ENCODE results near the gene ZBTB7C.

ZBTB7C gene

GRCh38 chr18:48111587-48111986, 297.6 kb downstream of the ZBTB7C start:
- no peak for DNase-seq (ENCODE audit: low read depth)
- no peak for TF ChIP-seq CTCF (IDR thresholded peaks at IDR 0.05; ENCODE audit: control insufficient read depth, insufficient read depth, low read depth, low read length, missing control alignments)
- H3K4me3 ChIP-seq (ENCODE audit: control insufficient read depth, low read depth, low read length), result no peak overlapping the region

GRCh38 chr18:48110797-48111196, 298.4 kb downstream of the ZBTB7C start:
- H3K4me3 ChIP-seq (ENCODE audit: control insufficient read depth, low read depth, low read length), result no peak overlapping the region
- DNase-seq (ENCODE audit: low read depth), result no peak
- no peak for TF ChIP-seq CTCF (IDR thresholded peaks at IDR 0.05; ENCODE audit: control insufficient read depth, insufficient read depth, low read depth, low read length, missing control alignments)

GRCh38 chr18:48109961-48110493, 299.2 kb downstream of the ZBTB7C start:
- no peak overlapping the region for H3K4me3 ChIP-seq (ENCODE audit: control insufficient read depth, low read depth, low read length)
- TF ChIP-seq CTCF (IDR thresholded peaks at IDR 0.05; ENCODE audit: control insufficient read depth, insufficient read depth, low read depth, low read length, missing control alignments), result no peak
- DNase-seq (ENCODE audit: low read depth), result no peak

- no peak overlapping the region for H3K4me3 ChIP-seq (ENCODE audit: control insufficient read depth, low read depth, low read length)
- TF ChIP-seq CTCF (IDR thresholded peaks at IDR 0.05; ENCODE audit: control insufficient read depth, insufficient read depth, low read depth, low read length, missing control alignments), result no peak
- no peak for DNase-seq (ENCODE audit: low read depth)
These were observed 301.0 kb downstream of the ZBTB7C start for GRCh38 chr18:48108136-48108535.

- H3K4me3 ChIP-seq (ENCODE audit: control insufficient read depth, low read depth, low read length), result no peak overlapping the region
- TF ChIP-seq CTCF (IDR thresholded peaks at IDR 0.05; ENCODE audit: control insufficient read depth, insufficient read depth, low read depth, low read length, missing control alignments), result no peak
- DNase-seq (ENCODE audit: low read depth), result no peak
These were observed 302.0 kb downstream of the ZBTB7C start for GRCh38 chr18:48106976-48107781.

GRCh38 chr18:48106498-48106897, 302.7 kb downstream of the ZBTB7C start:
- DNase-seq (ENCODE audit: low read depth), result no peak
- no peak overlapping the region for H3K4me3 ChIP-seq (ENCODE audit: control insufficient read depth, low read depth, low read length)
- no peak for TF ChIP-seq CTCF (IDR thresholded peaks at IDR 0.05; ENCODE audit: control insufficient read depth, insufficient read depth, low read depth, low read length, missing control alignments)
